Mucosa of descending colon (tissue), 3 donors: Measurements from ENCODE around the gene EIF5A. TPM values are rescaled to one million over a fixed set of nuclear protein-coding genes. Genes with fewer than 3 reads are reported as not detected.

Experiments used
- ATAC-seq: fragments of 200-7000 bp; cut with Tn5 transposase; one replicate; pipeline ENCODE4 v1.9.1; 2020; ENCODE audit warnings: mild to moderate bottlenecking, moderate library complexity
- DNase-seq, 3 donors: peaks; one replicate each; pipeline ENCODE4 v3.0.0-alpha.2; 2020
- H3K36me3 ChIP-seq: fragments of 200-600 bp; one replicate; pipeline ENCODE4 v1.8.0; 2021; ENCODE audit warnings: low read depth, mild to moderate bottlenecking
- H3K4me1 ChIP-seq: fragments of 200-600 bp; one replicate; pipeline ENCODE4 v1.8.0; 2021; ENCODE audit warnings: low read depth, mild to moderate bottlenecking
- H3K4me3 ChIP-seq: fragments of 200-600 bp; one replicate; pipeline ENCODE4 v1.8.0; 2021; ENCODE audit warnings: mild to moderate bottlenecking
- H3K9me3 ChIP-seq: fragments of 200-600 bp; one replicate; pipeline ENCODE4 v1.8.0; 2021; ENCODE audit warnings: mild to moderate bottlenecking
- intact Hi-C, 2 donors: fragments of 100-400 bp; cut with DNase I in 1 of 2; cut with micrococcal nuclease in 1 of 2; formaldehyde crosslinking; loops; one replicate each; pipeline versions ENCODE4 v1.11.0 to v1.11.1; 2022; cut with DNase I, micrococcal nuclease
- total RNA-seq, 3 donors: library from RNA; stranded (reverse); fragmentation: NEBNext Ultra II Directional in 2 of 3; extraction: Animal tissue kit (Norgen Biotek cat#: 25700) in 2 of 3; gene quantifications; one replicate each; pipeline versions ENCODE4 v1.2.1 to v1.2.4, GENCODE V29; 2021 to 2023
- TF ChIP-seq, protein P1 (sequence below): fragments of 200-600 bp; IDR thresholded peaks from one replicate; pipeline ENCODE4 v1.8.0; 2022; ENCODE audit warnings: antibody characterized with exemption, mild to moderate bottlenecking
- donor health status: DM: no; HTN: no; CAD: no; lungs with moderate emphysema.
- donor health status: DM: no; HTN: no; CAD: no.
- donor health status: DM: no; HTN: yes; CAD: no.

EIF5A gene
- total RNA-seq, 3 donors from 2014 or later = 281 to 492 (median 313) TPM

GRCh38 chr17:7356072-7356549, 48.7 kb downstream of the EIF5A start:
- intact Hi-C loops = no loop called here
- Histone ChIP-seq H3K4me1 (peaks cover 19% of the 10 kb centered on the region), H3K9me3 (no peaks in the 10 kb centered on the region), H3K4me3 (no peak overlapping the region), H3K36me3 (peaks cover 2% of the 10 kb centered on the region)
- TF ChIP-seq, protein P1, sequence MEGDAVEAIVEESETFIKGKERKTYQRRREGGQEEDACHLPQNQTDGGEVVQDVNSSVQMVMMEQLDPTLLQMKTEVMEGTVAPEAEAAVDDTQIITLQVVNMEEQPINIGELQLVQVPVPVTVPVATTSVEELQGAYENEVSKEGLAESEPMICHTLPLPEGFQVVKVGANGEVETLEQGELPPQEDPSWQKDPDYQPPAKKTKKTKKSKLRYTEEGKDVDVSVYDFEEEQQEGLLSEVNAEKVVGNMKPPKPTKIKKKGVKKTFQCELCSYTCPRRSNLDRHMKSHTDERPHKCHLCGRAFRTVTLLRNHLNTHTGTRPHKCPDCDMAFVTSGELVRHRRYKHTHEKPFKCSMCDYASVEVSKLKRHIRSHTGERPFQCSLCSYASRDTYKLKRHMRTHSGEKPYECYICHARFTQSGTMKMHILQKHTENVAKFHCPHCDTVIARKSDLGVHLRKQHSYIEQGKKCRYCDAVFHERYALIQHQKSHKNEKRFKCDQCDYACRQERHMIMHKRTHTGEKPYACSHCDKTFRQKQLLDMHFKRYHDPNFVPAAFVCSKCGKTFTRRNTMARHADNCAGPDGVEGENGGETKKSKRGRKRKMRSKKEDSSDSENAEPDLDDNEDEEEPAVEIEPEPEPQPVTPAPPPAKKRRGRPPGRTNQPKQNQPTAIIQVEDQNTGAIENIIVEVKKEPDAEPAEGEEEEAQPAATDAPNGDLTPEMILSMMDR = peak; percentile 72
- peak; percentile 90 to 94 (median 90) for DNase-seq
- peak; percentile 62 for ATAC-seq

DNA sequence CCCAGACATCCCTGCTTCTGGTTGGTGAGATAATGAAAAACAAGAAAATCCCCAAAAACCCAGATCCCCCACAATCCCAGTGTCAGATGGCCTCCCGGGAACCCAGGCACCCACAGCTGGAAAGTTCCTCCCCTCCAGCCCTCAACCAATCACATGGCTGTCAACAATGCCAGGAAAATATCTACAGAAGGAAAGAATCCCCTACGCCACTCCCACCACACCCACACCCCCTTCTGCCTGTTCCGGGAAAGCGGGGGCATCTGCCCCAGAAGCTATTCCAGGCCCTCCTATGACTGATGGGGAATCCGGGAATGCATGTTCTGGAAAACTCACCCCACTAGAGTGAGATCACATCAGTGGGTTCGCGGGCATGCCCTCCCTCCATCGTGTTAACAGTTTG, 49.3 kb downstream of the EIF5A start:
- Histone ChIP-seq H3K9me3 (no peaks in the 10 kb centered on the region), H3K4me3 (no peak overlapping the region), H3K4me1 (peaks cover 19% of the 10 kb centered on the region), H3K36me3 (no peaks in the 10 kb centered on the region)
- peak in 2 of 3 donors; percentile 12 to 61 for DNase-seq
- ATAC-seq = no peak
- TF ChIP-seq, protein P1 = no peak
- intact Hi-C loops = no loop called here

DNA sequence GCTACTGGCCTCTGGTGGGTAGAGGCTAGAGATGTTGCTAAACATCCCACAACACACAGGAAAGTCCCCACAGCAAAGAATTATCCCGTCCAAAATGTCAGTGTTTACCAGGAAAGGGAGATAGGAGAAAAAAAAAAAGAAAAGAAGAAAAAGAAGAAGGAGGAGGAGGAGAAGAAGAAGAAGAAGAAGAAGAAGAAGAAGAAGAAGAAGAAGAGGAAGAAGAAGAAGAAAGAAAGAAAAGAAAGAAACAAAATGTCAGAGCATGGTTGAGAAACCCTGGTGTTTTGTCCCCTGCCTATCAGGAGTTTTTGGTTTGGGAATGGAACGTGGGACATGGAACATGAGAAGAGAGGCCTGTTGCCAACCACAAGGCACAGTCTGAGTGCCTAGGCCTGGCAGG, 50.0 kb downstream of the EIF5A start:
- H3K4me3 ChIP-seq = no peak overlapping the region
- H3K4me1 ChIP-seq = peaks cover 18% of the 10 kb centered on the region
- intact Hi-C loops = no loop called here
- H3K36me3 ChIP-seq = no peaks in the 10 kb centered on the region
- DNase-seq = no peak
- TF ChIP-seq, protein P1 = no peak
- no peaks in the 10 kb centered on the region for H3K9me3 ChIP-seq
- no peak for ATAC-seq

DNA sequence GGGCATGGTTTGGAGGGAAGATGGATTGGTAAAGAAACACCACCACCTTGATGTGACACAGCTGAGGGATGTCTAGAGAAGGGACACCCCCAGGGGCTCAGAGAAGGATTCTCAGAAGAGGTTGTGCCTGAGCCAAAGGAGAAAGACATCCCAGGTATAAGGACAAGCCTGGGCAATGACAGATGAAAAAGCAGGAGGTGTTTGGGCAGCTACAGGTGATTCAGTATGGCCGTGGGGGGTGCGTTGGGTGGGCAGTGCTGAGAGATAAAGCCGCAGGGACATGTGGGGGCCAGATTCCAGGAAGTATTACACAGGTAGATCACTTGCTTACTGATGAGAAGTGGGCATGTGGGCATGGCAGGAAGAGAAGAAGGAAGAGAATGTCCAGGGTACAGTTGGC, 54.5 kb downstream of the EIF5A start:
- no peak for DNase-seq
- TF ChIP-seq, protein P1 = no peak
- H3K9me3 ChIP-seq = no peaks in the 10 kb centered on the region
- H3K4me3 ChIP-seq = no peak overlapping the region
- ATAC-seq = no peak
- intact Hi-C loops = no loop called here
- no peaks in the 10 kb centered on the region for H3K4me1 ChIP-seq
- H3K36me3 ChIP-seq = no peaks in the 10 kb centered on the region

Other genes with a start within 250 kb of the EIF5A start
- 10 to 100 TPM in 1 of 3 donors, 1 to 10 TPM in 2; 3.1 to 15.1 (median 8.9) TPM for gene CLEC10A, start 227.4 kb upstream of the EIF5A start, total RNA-seq
- under 1 TPM in 1 of 3 donors, not detected in 2; 0.96 TPM for gene ASGR2, start 192.8 kb upstream of the EIF5A start, total RNA-seq
- 1 to 10 TPM in 2 of 3 donors, under 1 TPM in 1; 0.35 to 1.6 (median 1.2) TPM for gene ASGR1, start 128.3 kb upstream of the EIF5A start, total RNA-seq
- 10 to 100 TPM in 1 of 3 donors, 1 to 10 TPM in 2; 4.1 to 34.5 (median 6.6) TPM for gene DLG4, start 87.8 kb upstream of the EIF5A start, total RNA-seq
- gene ACADVL, start 87.7 kb upstream of the EIF5A start, total RNA-seq = 1,000 to 10,000 TPM in 1 of 3 donors, 100 to 1,000 TPM in 2; 729 to 1,007 (median 804) TPM
- 10 to 100 TPM; 33.4 to 52.0 (median 36.0) TPM for gene DVL2, start 73.1 kb upstream of the EIF5A start, total RNA-seq
- gene PHF23, start 68.2 kb upstream of the EIF5A start, total RNA-seq = 10 to 100 TPM; 36.0 to 49.8 (median 36.8) TPM
- gene GABARAP, start 65.2 kb upstream of the EIF5A start, total RNA-seq = 100 to 1,000 TPM; 424 to 499 (median 484) TPM
- gene CTDNEP1, start 55.9 kb upstream of the EIF5A start, total RNA-seq = 100 to 1,000 TPM; 117 to 123 (median 117) TPM
- 10 to 100 TPM; 34.9 to 45.6 (median 42.2) TPM for gene ELP5, start 55.4 kb upstream of the EIF5A start, total RNA-seq
- gene CLDN7, start 45.1 kb upstream of the EIF5A start, total RNA-seq = 1,000 to 10,000 TPM in 1 of 3 donors, 100 to 1,000 TPM in 2; 586 to 1,244 (median 934) TPM
- 10 to 100 TPM in 1 of 3 donors, 1 to 10 TPM in 2; 5.3 to 78.2 (median 6.1) TPM for gene SLC2A4, start 25.9 kb upstream of the EIF5A start, total RNA-seq
- gene YBX2, start 13.0 kb upstream of the EIF5A start, total RNA-seq = 10 to 100 TPM; 17.9 to 71.4 (median 37.8) TPM
- gene GPS2, start 7.7 kb downstream of the EIF5A start, total RNA-seq = 10 to 100 TPM; 68.1 to 89.8 (median 83.2) TPM
- gene NEURL4, start 21.7 kb downstream of the EIF5A start, total RNA-seq = 10 to 100 TPM; 39.0 to 59.1 (median 44.9) TPM
- gene ACAP1, start 28.9 kb downstream of the EIF5A start, total RNA-seq = 10 to 100 TPM in 2 of 3 donors, 1 to 10 TPM in 1; 9.2 to 16.5 (median 11.2) TPM
- gene KCTD11, start 44.5 kb downstream of the EIF5A start, total RNA-seq = 10 to 100 TPM in 1 of 3 donors, 1 to 10 TPM in 2; 8.2 to 10.3 (median 8.5) TPM
- under 1 TPM in 1 of 3 donors, not detected in 2; 0.26 TPM for gene TMEM95, start 47.5 kb downstream of the EIF5A start, total RNA-seq
- gene TNK1, start 73.5 kb downstream of the EIF5A start, total RNA-seq = 10 to 100 TPM; 16.4 to 29.5 (median 20.7) TPM
- gene PLSCR3, start 86.9 kb downstream of the EIF5A start, total RNA-seq = 10 to 100 TPM in 2 of 3 donors, 1 to 10 TPM in 1; 5.5 to 21.6 (median 16.4) TPM
- 10 to 100 TPM; 51.9 to 85.1 (median 64.9) TPM for gene TMEM256, start 96.5 kb downstream of the EIF5A start, total RNA-seq
- 10 to 100 TPM in 1 of 3 donors, 1 to 10 TPM in 2; 2.9 to 38.0 (median 6.7) TPM for gene NLGN2, start 100.2 kb downstream of the EIF5A start, total RNA-seq
- gene SPEM1, start 112.7 kb downstream of the EIF5A start, total RNA-seq = not detected
- not detected for gene SPEM2, start 118.0 kb downstream of the EIF5A start, total RNA-seq
- not detected for gene SPEM3, start 121.2 kb downstream of the EIF5A start, total RNA-seq
- gene TMEM102, start 127.8 kb downstream of the EIF5A start, total RNA-seq = 10 to 100 TPM in 2 of 3 donors, 1 to 10 TPM in 1; 8.8 to 22.5 (median 16.4) TPM
- 1 to 10 TPM; 1.4 to 3.0 (median 2.2) TPM for gene FGF11, start 131.9 kb downstream of the EIF5A start, total RNA-seq
- gene CHRNB1, start 137.4 kb downstream of the EIF5A start, total RNA-seq = 1 to 10 TPM; 6.0 to 8.3 (median 7.7) TPM
- 10 to 100 TPM; 16.6 to 93.9 (median 18.5) TPM for gene ZBTB4, start 172.0 kb downstream of the EIF5A start, total RNA-seq
- gene SLC35G6, start 173.8 kb downstream of the EIF5A start, total RNA-seq = not detected
- 100 to 1,000 TPM; 101 to 124 (median 118) TPM for gene POLR2A, start 176.7 kb downstream of the EIF5A start, total RNA-seq
- gene TNFSF12, start 241.4 kb downstream of the EIF5A start, total RNA-seq = 10 to 100 TPM; 11.6 to 69.4 (median 15.8) TPM